ENCODE results near the gene DHX29. TPM values are rescaled to one million over a fixed set of nuclear protein-coding genes. Genes with fewer than 3 reads are reported as not detected.
"Not testable (repeated sequence)": the region's sequence is repeated elsewhere in the genome, so short reads cannot be mapped to it uniquely, and the experiment has no call there.

DHX29 gene
- total RNA-seq, 1 donor from 2014 or later: 21.6 TPM

DNA sequence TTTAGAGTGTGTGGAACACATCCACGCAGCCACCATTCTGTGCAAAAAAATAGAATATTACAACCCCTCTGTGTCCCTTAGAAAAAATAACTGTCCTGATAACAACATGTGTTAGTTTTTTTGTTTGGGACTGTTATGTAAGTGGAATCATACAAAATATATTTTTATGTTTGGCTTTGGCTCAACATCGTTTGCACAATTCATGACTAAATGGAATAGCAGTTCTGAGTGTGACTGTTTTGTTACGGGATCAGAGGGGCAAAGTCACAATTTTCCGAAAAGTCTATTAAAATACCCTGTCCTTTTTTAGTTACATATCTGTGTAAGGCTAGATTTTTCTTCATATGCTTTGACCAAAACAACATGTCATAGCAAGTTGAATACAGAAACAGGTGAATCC is 13.1 kb upstream of the DHX29 start:
- Histone ChIP-seq H3K27me3 (ENCODE audit: control insufficient read depth, insufficient read depth, low read length) (no peaks in the 10 kb centered on the region), H3K4me3 (ENCODE audit: low read depth, low read length) (no peak overlapping the region), H3K36me3 (ENCODE audit: control insufficient read depth, insufficient read depth, low read length) (no peaks in the 10 kb centered on the region)
- TF ChIP-seq, protein P1, sequence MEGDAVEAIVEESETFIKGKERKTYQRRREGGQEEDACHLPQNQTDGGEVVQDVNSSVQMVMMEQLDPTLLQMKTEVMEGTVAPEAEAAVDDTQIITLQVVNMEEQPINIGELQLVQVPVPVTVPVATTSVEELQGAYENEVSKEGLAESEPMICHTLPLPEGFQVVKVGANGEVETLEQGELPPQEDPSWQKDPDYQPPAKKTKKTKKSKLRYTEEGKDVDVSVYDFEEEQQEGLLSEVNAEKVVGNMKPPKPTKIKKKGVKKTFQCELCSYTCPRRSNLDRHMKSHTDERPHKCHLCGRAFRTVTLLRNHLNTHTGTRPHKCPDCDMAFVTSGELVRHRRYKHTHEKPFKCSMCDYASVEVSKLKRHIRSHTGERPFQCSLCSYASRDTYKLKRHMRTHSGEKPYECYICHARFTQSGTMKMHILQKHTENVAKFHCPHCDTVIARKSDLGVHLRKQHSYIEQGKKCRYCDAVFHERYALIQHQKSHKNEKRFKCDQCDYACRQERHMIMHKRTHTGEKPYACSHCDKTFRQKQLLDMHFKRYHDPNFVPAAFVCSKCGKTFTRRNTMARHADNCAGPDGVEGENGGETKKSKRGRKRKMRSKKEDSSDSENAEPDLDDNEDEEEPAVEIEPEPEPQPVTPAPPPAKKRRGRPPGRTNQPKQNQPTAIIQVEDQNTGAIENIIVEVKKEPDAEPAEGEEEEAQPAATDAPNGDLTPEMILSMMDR (IDR thresholded peaks at IDR 0.05; ENCODE audit: insufficient read depth, low read length, poor library complexity, severe bottlenecking): no peak
- DNase-seq (ENCODE audit: low read depth): no peak

DNA sequence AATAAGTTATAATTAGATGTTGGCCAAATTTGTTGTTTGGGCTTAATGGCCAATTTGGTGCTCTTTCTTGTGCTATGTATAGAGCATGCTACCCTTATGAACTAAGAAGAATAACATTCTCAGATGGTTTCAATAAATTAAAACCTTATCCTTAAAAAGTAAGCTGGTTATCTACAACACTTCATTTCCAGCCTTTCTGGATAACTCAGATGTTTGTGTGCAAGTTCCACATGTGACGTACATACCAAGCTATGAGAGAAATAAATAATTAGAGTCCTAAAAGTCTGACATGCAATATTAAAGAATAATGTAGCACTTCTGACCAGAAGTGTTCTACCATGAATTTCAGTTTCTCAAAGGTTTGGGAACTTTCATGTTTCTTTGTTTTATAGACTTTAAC is 12.0 kb upstream of the DHX29 start:
- TF ChIP-seq, protein P1 (IDR thresholded peaks at IDR 0.05; ENCODE audit: insufficient read depth, low read length, poor library complexity, severe bottlenecking): no peak
- Histone ChIP-seq H3K36me3 (ENCODE audit: control insufficient read depth, insufficient read depth, low read length) (no peaks in the 10 kb centered on the region), H3K27me3 (ENCODE audit: control insufficient read depth, insufficient read depth, low read length) (no peaks in the 10 kb centered on the region), H3K4me3 (ENCODE audit: low read depth, low read length) (no peak overlapping the region)
- no peak for DNase-seq (ENCODE audit: low read depth)

DNA sequence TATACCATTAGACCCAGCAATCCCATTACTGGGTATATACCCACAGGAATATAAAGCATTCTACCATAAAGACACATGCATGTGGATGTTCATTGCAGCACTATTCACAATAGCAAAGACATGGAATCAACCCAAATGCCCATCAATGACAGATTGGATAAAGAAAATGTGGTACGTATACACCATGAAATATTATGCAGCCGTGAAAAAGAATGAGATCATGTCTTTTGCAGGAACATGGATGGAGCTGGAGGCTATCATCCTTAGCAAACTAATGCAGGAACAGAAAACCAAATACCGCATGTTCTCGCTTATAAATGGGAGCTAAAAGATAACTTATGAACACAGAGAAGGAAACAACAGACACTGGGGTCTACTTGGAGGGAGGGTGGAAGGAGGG is 10.7 kb upstream of the DHX29 start:
- not testable (repeated sequence) for H3K27me3 ChIP-seq (ENCODE audit: control insufficient read depth, insufficient read depth, low read length); DNase-seq (ENCODE audit: low read depth); H3K4me3 ChIP-seq (ENCODE audit: low read depth, low read length); H3K36me3 ChIP-seq (ENCODE audit: control insufficient read depth, insufficient read depth, low read length)

DNA sequence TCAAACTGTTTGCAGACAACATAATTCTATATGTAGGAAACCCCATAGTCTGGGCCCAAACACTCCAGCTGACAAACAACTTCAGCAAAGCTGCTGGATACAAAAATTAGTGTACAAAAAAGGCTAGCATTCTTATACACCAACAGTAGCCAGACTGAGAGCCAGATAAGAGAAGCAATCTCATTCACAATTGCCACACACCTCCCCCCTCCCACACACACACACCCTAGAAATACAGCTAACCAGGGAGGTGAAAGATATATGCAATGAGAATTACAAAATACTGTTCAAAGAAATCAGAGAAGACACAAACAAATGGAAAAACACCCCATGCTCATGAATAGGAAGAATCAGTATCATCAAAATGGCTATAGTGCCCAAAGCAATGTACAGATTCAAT is 9.3 kb upstream of the DHX29 start:
- no peaks in the 10 kb centered on the region for H3K27me3 ChIP-seq (ENCODE audit: control insufficient read depth, insufficient read depth, low read length)
- no peak overlapping the region for H3K4me3 ChIP-seq (ENCODE audit: low read depth, low read length)
- no peak for DNase-seq (ENCODE audit: low read depth)
- no peaks in the 10 kb centered on the region for H3K36me3 ChIP-seq (ENCODE audit: control insufficient read depth, insufficient read depth, low read length)
- TF ChIP-seq, protein P1 (IDR thresholded peaks at IDR 0.05; ENCODE audit: insufficient read depth, low read length, poor library complexity, severe bottlenecking): no peak

DNA sequence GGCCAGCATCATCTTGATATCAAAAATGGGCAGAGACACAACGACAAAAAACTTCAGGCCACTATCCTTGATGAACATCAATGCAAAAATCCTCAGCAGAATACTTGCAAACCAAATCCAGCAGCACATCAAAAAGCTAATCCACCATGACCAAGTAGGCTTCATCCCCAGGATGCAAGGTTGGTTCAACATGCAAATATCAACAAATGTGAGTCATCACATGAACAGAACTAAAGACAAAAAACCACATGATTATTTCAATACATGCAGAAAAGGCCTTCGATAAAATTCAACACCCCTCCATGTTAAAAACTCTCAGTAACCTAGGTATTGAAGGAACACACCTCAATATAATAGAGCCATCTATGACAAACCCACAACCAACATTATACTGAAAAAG is 8.8 kb upstream of the DHX29 start:
- no peak for DNase-seq (ENCODE audit: low read depth)
- Histone ChIP-seq H3K4me3 (ENCODE audit: low read depth, low read length) (no peak overlapping the region), H3K36me3 (ENCODE audit: control insufficient read depth, insufficient read depth, low read length) (no peaks in the 10 kb centered on the region), H3K27me3 (ENCODE audit: control insufficient read depth, insufficient read depth, low read length) (no peaks in the 10 kb centered on the region)
- TF ChIP-seq, protein P1 (IDR thresholded peaks at IDR 0.05; ENCODE audit: insufficient read depth, low read length, poor library complexity, severe bottlenecking): no peak

DNA sequence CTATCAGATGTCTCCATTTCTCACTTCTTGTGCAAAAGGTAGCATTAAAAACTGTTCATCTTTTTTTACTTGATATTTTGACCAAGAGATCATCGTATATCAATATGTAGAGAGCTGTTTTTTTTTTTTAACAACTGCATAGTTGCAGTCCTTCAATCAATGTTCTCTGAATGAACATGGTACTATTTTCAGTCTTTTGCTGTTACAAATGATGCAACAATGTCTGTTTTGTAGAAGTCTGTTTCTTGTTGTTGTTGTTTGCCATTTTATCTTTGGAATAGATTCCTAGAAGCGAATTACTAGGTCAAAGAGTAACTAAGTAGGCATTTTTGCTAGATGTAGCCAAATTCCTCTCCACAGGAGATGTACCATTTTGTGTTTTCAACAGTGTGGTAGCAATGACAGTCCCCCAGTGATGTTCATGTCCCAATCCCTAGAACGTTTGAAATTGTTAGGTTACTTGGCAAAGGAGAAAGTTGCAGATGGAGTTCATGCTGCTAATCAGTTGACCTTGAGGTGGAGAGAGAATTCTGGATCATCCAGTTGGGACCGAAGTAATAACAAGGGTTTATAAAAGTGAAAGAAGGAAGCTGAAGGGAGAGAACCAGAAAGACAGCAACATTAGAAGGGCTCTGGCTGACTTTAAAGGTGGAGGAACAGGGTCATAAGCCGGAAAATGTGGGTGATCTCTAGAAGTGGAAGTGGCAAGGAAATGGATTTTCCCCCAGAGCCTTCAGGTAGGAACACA is 6.5 kb upstream of the DHX29 start:
- TF ChIP-seq, protein P1 (IDR thresholded peaks at IDR 0.05; ENCODE audit: insufficient read depth, low read length, poor library complexity, severe bottlenecking): no peak
- no peak overlapping the region for H3K4me3 ChIP-seq (ENCODE audit: low read depth, low read length)
- H3K36me3 ChIP-seq (ENCODE audit: control insufficient read depth, insufficient read depth, low read length): no peaks in the 10 kb centered on the region
- DNase-seq (ENCODE audit: low read depth): no peak
- H3K27me3 ChIP-seq (ENCODE audit: control insufficient read depth, insufficient read depth, low read length): no peaks in the 10 kb centered on the region
